GM13976 (cell line): ENCODE data around the gene CEMP1.
A peak's percentile ranks its signal among the peaks of the same experiment; 100 is the strongest.

Experiments used
- DNase-seq: peaks from one replicate; pipeline ENCODE4 v3.0.0; 2012; ENCODE audit warnings: low spot score
- CTCF ChIP-seq: IDR thresholded peaks from 2 replicates; pipeline ENCODE4 v1.5.1; 2012; ENCODE audit warnings: borderline replicate concordance, mild to moderate bottlenecking; ENCODE audit not compliant: insufficient read depth; ENCODE audit errors: extremely low read depth, missing control alignments, control extremely low read depth
- in situ Hi-C: fragments of 300-500 bp; cut with MboI; formaldehyde crosslinking; loops from one replicate; pipeline ENCODE4 v1.12.0; 2022; ENCODE audit warnings: low sequenced_read_pairs, mixed read lengths, inconsistent platforms; ENCODE audit not compliant: unreplicated experiment

CEMP1 gene

GRCh38 chr16:2487517-2487842 is 43.7 kb downstream of the CEMP1 start:
- no peak for DNase-seq
- in situ Hi-C loops: loop anchor here (25.0 kb wide), 1 partner anchor 475 kb away; the partner anchor contains the start of genes NPW and ZNF598
- TF ChIP-seq CTCF: no peak

- DNase-seq: peak; percentile 88
- TF ChIP-seq CTCF: peak; percentile 72
- in situ Hi-C loops: loop anchor here (25.0 kb wide), 1 partner anchor 475 kb away; the partner anchor contains the start of genes NPW and ZNF598
Observed at GRCh38 chr16:2486645-2487516, 44.3 kb downstream of the CEMP1 start.

GRCh38 chr16:2485811-2486507 is 45.2 kb downstream of the CEMP1 start:
- in situ Hi-C loops: loop anchor here (25.0 kb wide), 1 partner anchor 474 kb away; the partner anchor contains the start of genes NPW and ZNF598
- DNase-seq: no peak

GRCh38 chr16:2484898-2485508 is 46.2 kb downstream of the CEMP1 start:
- DNase-seq: no peak
- TF ChIP-seq CTCF: no peak
- in situ Hi-C loops: loop anchor here (25.0 kb wide), 1 partner anchor 473 kb away; the partner anchor contains the start of genes NPW and ZNF598

More at GRCh38 chr16:2485811-2486507, 45.2 kb downstream of the CEMP1 start:
- TF ChIP-seq CTCF: no peak

- TF ChIP-seq CTCF: no peak
- no peak for DNase-seq
- in situ Hi-C loops: loop anchor here (25.0 kb wide), 1 partner anchor 472 kb away; the partner anchor contains the start of genes NPW and ZNF598
Observed at GRCh38 chr16:2483939-2484897, 47.0 kb downstream of the CEMP1 start.
